Hepatocyte (in vitro differentiated cells): Measurements from ENCODE around the gene CEMIP2. TPM values are rescaled to one million over a fixed set of nuclear protein-coding genes. Genes with fewer than 3 reads are reported as not detected.

Experiments
- DNase-seq: peaks from one replicate; pipeline ENCODE4 v3.0.0-alpha.2; 2016; ENCODE audit warnings: low spot score
- H2AFZ ChIP-seq: fragments of 200-600 bp; sonication (generic); 2 replicates; pipeline ENCODE4 v1.6.0; 2016; ENCODE audit warnings: antibody characterized with exemption, mild to moderate bottlenecking
- H3K27ac ChIP-seq: fragments of 200-600 bp; sonication (generic); 2 replicates; pipeline ENCODE4 v1.5.1; 2016; ENCODE audit warnings: mild to moderate bottlenecking
- H3K27me3 ChIP-seq: fragments of 200-600 bp; sonication (generic); 2 replicates; pipeline ENCODE4 v1.6.1; 2016
- H3K36me3 ChIP-seq: fragments of 200-600 bp; sonication (generic); replicated peaks from 2 replicates; pipeline ENCODE4 v1.5.1; 2016; ENCODE audit warnings: low read depth; ENCODE audit not compliant: insufficient read depth
- H3K4me1 ChIP-seq: fragments of 200-600 bp; sonication (generic); 2 replicates; pipeline ENCODE4 v1.5.1; 2016; ENCODE audit warnings: mild to moderate bottlenecking, moderate library complexity; ENCODE audit not compliant: insufficient read depth
- H3K4me2 ChIP-seq: fragments of 200-600 bp; sonication (generic); 2 replicates; pipeline ENCODE4 v1.6.0; 2016
- H3K4me3 ChIP-seq: fragments of 200-600 bp; sonication (generic); 2 replicates; pipeline ENCODE4 v1.5.1; 2016; ENCODE audit warnings: mild to moderate bottlenecking
- H3K79me2 ChIP-seq: fragments of 200-600 bp; sonication (generic); 2 replicates; pipeline ENCODE4 v1.6.0; 2017; ENCODE audit warnings: mild to moderate bottlenecking
- H3K9me2 ChIP-seq: fragments of 200-600 bp; sonication (generic); replicated peaks from 2 replicates; pipeline ENCODE4 v1.6.0; 2017; ENCODE audit warnings: mild to moderate bottlenecking; ENCODE audit not compliant: insufficient read depth
- H3K9me3 ChIP-seq: fragments of 200-600 bp; sonication (generic); 2 replicates; pipeline ENCODE4 v1.5.1; 2016; ENCODE audit warnings: low read depth, mild to moderate bottlenecking
- H4K20me1 ChIP-seq: fragments of 200-600 bp; sonication (generic); 2 replicates; pipeline ENCODE4 v1.6.0; 2016; ENCODE audit warnings: mild to moderate bottlenecking; ENCODE audit not compliant: insufficient read depth, poor library complexity, severe bottlenecking
- CTCF ChIP-seq: fragments of 200-600 bp; sonication (generic); IDR thresholded peaks from 2 replicates; pipeline ENCODE4 v1.5.1; 2016; ENCODE audit warnings: antibody characterized with exemption, mild to moderate bottlenecking; ENCODE audit not compliant: poor library complexity
- EZH2 ChIP-seq: fragments of 200-600 bp; sonication (generic); IDR thresholded peaks from 2 replicates; pipeline ENCODE4 v1.6.1; 2016; ENCODE audit warnings: antibody characterized with exemption, mild to moderate bottlenecking, borderline replicate concordance
- EZH2phosphoT487 ChIP-seq: fragments of 200-600 bp; sonication (generic); IDR thresholded peaks from one replicate; pipeline ENCODE4 v1.6.1; 2018; ENCODE audit warnings: antibody characterized with exemption, mild to moderate bottlenecking, low read depth, moderate library complexity; ENCODE audit not compliant: unreplicated experiment, severe bottlenecking
- WGBS: methylation state at CpG from one replicate; pipeline ENCODE4 v1.1.6; 2016; ENCODE audit warnings: low lambda C conversion rate; ENCODE audit errors: missing lambda C conversion rate; 5-methylcytosine and 5-hydroxymethylcytosine counted together
- polyA plus RNA-seq: library from polyadenylated mRNA; unstranded; fragments of >200 nt; fragmentation: Nextera tagmentation; extraction: Ambion mirVana; gene quantifications from 2 replicates; pipeline ENCODE4 v1.2.1, GENCODE V29; 2016
- total RNA-seq: library from RNA; depleted of rRNA; stranded (reverse); fragments of >200 nt; gene quantifications from 2 replicates; pipeline ENCODE4 v1.2.3, GENCODE V29; 2014

Gene CEMIP2
- total and polyA plus RNA-seq, 2 experiments from 2014 or later = 45.2 to 94.2 TPM

DNA sequence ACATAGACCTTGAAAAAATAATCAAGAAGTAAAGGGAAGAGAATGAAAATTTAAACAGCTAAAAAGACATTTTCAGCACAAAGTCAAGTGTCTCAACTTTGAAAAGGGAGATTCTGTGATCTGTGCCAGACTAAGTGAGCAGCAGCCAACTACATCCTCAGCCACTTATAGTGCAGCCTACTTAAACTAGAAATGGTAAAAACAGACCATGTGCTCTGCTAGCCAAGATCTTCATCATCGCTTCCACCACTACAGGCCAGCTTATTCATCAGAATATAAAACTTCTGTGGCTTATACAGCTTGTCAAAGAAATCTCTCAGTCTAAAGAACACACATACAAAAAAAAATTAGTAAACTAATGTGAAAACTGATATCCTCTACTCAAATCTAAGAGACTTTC is 63.5 kb downstream of the CEMIP2 start:
- Histone ChIP-seq H3K27ac (peak overlapping the region; percentile 38), H2AFZ (no peak overlapping the region), H3K4me1 (no peaks in the 10 kb centered on the region), H3K9me2 (no peaks in the 10 kb centered on the region), H4K20me1 (no peaks in the 10 kb centered on the region), H3K79me2 (no peaks in the 10 kb centered on the region), H3K36me3 (no peaks in the 10 kb centered on the region), H3K4me3 (no peak overlapping the region), H3K4me2 (no peak overlapping the region), H3K27me3 (no peaks in the 10 kb centered on the region), H3K9me3 (no peaks in the 10 kb centered on the region)
- TF ChIP-seq EZH2phosphoT487 (no peak), EZH2 (no peak), CTCF (no peak)
- WGBS = 76% methylated on average over 1 of the region's 1 CpG
- DNase-seq = no peak

DNA sequence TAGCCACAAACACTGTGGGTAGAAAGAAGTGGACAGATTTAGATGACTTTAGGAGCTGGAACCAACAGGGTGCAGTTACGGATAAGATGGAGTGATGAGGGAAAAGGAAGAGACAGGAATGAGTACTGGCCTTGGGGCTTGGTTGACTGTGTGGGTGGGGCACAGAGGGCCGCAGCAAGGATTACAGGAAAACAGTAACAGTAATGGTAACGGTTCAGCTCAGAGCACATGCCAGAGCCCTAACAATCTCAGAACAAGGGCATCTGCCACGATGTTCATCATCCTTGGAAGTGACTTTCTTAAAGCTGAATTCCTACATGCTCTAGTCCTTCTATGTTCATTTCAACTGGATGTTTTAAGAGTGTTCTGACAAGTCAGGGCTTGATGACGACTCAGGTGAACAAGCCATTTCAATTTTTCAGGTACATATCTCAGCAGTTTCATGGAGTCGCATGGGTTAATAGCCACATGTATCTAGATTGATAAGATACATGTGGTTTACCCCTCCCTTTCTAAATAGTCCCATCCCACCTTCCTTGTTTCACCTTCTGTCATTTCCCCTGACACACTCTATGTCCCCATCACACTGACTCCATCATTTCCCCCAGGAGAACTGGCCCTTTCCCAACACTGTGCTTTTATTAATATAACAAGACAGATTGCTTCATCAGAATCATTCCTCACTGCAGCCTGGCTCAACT is 65.0 kb downstream of the CEMIP2 start:
- H2AFZ ChIP-seq = no peak overlapping the region
- 93% methylated on average over 6 of the region's 6 CpGs for WGBS
- TF ChIP-seq EZH2phosphoT487 (no peak), EZH2 (no peak), CTCF (no peak)
- H3K36me3 ChIP-seq = no peaks in the 10 kb centered on the region
- no peak for DNase-seq
- H4K20me1 ChIP-seq = no peaks in the 10 kb centered on the region
- no peaks in the 10 kb centered on the region for H3K9me2 ChIP-seq
- no peak overlapping the region for H3K4me3 ChIP-seq
- no peaks in the 10 kb centered on the region for H3K9me3 ChIP-seq
- no peaks in the 10 kb centered on the region for H3K79me2 ChIP-seq
- H3K4me1 ChIP-seq = no peaks in the 10 kb centered on the region
- H3K4me2 ChIP-seq = no peak overlapping the region
- H3K27me3 ChIP-seq = no peaks in the 10 kb centered on the region
- no peak overlapping the region for H3K27ac ChIP-seq

DNA sequence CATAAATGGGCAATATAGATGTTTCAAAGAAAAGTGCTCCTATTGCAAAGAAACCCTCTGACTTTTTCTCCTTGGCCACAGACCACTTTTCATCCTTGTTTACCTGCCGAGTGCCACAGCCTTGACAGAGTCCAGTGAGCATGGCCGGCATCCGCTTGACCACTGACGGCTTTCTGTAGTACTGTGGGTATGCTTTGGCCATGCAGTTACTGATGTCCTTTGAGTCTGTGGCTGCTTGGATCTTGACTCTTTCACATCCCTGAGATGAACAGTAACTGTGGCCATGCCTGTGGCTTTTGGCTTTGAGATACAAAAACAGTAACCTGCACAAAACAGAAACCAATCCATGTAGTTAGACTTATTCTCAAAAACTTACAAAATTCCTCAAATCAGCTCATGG is 70.4 kb downstream of the CEMIP2 start:
- Histone ChIP-seq H3K27ac (no peak overlapping the region), H3K4me1 (no peaks in the 10 kb centered on the region), H3K9me2 (no peaks in the 10 kb centered on the region), H3K36me3 (no peaks in the 10 kb centered on the region), H3K9me3 (no peaks in the 10 kb centered on the region), H3K27me3 (no peaks in the 10 kb centered on the region), H2AFZ (no peak overlapping the region), H3K4me2 (no peak overlapping the region), H4K20me1 (no peaks in the 10 kb centered on the region), H3K79me2 (no peaks in the 10 kb centered on the region), H3K4me3 (no peak overlapping the region)
- 94% methylated on average over 4 of the region's 4 CpGs for WGBS
- DNase-seq = no peak
- TF ChIP-seq CTCF = no peak
- TF ChIP-seq EZH2 = no peak
- no peak for TF ChIP-seq EZH2phosphoT487

GRCh38 chr9:71694332-71694731 is 74.0 kb downstream of the CEMIP2 start:
- H4K20me1 ChIP-seq = no peaks in the 10 kb centered on the region
- no peak overlapping the region for H3K27ac ChIP-seq
- H3K27me3 ChIP-seq = no peaks in the 10 kb centered on the region
- H3K79me2 ChIP-seq = no peaks in the 10 kb centered on the region
- TF ChIP-seq EZH2phosphoT487 (no peak), EZH2 (no peak), CTCF (no peak)
- H3K4me3 ChIP-seq = no peak overlapping the region
- H2AFZ ChIP-seq = no peak overlapping the region
- no peaks in the 10 kb centered on the region for H3K9me2 ChIP-seq
- DNase-seq = no peak
- WGBS = 94% methylated on average over 4 of the region's 4 CpGs
- no peaks in the 10 kb centered on the region for H3K4me1 ChIP-seq
- H3K36me3 ChIP-seq = no peaks in the 10 kb centered on the region
- H3K4me2 ChIP-seq = no peak overlapping the region
- no peaks in the 10 kb centered on the region for H3K9me3 ChIP-seq
